AG10803 (cell line): Measurements from ENCODE around the gene CRTC3.

Experiments
- DNase-seq: peaks from one replicate; pipeline ENCODE4 v3.0.0; 2010; ENCODE audit warnings: low read depth
- H3K4me3 ChIP-seq: 2 replicates; pipeline ENCODE4 v1.5.1; 2011; ENCODE audit warnings: mild to moderate bottlenecking, low read length, control low read depth
- TF ChIP-seq, protein P1 (sequence below): conservative IDR thresholded peaks from 2 replicates; pipeline ENCODE4 v1.5.1; 2011; ENCODE audit warnings: mild to moderate bottlenecking, low read length, control low read depth, inconsistent platforms

CRTC3 gene

DNA sequence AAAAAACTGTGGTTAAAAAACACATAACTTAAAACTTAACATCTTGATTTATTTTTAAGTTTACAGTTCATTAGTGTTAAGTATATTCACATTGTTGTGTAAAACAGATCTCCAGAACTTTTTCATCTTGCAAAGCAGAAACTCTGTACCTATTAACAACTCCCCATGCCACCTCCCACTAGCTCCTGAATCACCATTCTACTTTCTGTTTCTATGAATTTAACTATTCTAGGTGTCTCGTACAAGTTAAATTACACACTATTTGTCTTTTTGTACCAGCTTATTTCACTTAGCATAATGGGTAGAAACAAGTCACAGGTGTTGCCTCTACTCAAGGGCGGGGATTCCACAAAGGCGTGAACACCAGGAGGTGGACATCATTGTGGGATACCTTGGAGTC is 43.2 kb downstream of the CRTC3 start:
- TF ChIP-seq, protein P1, sequence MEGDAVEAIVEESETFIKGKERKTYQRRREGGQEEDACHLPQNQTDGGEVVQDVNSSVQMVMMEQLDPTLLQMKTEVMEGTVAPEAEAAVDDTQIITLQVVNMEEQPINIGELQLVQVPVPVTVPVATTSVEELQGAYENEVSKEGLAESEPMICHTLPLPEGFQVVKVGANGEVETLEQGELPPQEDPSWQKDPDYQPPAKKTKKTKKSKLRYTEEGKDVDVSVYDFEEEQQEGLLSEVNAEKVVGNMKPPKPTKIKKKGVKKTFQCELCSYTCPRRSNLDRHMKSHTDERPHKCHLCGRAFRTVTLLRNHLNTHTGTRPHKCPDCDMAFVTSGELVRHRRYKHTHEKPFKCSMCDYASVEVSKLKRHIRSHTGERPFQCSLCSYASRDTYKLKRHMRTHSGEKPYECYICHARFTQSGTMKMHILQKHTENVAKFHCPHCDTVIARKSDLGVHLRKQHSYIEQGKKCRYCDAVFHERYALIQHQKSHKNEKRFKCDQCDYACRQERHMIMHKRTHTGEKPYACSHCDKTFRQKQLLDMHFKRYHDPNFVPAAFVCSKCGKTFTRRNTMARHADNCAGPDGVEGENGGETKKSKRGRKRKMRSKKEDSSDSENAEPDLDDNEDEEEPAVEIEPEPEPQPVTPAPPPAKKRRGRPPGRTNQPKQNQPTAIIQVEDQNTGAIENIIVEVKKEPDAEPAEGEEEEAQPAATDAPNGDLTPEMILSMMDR: no peak
- no peak overlapping the region for H3K4me3 ChIP-seq
- no peak for DNase-seq

DNA sequence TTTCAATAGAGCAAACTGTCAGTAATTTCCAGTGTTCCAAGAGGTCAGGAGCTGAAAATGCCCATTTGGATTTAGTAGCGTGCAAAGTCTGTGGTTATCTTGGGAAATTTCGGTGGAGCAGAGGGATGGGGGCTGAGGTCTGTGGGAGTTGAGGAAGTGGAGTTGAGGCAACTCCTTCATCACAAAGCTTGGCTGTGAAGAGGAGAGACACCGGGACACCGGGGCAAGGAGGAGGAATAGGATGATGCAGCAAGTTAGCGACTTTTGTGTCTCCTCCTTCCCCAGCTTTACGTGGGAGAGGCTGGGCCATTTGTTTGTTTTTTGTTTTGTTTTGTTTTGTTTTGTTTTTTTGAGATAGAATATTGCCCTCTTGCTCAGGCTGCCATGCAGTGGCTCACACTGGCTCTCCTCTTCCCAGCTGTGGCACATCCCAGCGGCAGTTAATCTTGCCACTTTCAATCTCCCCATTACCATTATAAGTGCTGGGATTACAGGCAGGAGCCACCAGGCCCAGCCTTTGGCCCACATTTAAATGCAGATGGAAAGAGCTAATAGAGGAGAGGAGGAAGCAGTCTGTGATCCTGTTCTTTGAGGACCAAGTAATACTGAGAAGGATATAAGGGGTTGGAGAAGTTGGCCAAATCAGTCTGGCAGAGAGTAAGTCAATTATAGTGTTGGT is 47.1 kb downstream of the CRTC3 start:
- no peak overlapping the region for H3K4me3 ChIP-seq
- TF ChIP-seq, protein P1: no peak
- DNase-seq: no peak

DNA sequence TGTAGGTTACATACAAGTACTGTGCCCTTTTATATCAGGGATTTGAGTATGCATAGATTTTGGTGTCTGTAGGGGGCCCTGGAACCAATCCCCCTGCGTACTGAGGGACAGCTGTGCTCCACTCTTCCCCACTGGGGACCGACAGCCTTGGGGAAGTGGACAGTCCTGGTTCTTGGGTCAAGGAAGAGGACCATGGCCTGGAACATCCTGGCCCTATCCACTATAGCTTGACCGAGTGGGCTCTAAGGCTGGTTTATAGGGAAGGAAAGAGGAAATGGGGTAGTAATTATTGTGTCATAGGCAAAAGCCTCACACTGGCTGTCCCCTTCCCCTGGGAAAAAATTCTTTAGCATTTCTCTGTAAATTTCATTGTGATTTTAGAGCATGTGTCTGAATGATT is 49.5 kb downstream of the CRTC3 start:
- TF ChIP-seq, protein P1: no peak
- no peak for DNase-seq
- no peak overlapping the region for H3K4me3 ChIP-seq

DNA sequence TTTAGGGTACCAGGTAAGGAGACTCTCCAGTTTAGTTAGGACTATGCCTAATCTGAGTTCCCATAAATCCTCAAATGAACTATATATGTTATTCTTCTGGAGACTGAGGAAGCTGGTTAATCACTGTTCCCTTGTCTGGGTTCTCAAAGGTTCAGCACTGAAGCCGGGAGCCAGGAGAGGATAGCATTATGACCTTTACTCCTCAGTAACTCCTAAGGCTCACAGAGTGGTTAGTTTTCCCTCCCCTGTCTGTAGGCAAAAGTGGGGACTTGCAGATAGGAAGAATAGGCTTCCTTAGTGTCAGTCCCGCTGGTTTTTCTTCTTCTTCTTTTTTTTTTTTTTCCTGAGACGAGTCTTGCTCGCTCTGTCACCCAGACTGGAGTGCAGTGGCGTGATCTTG is 50.4 kb downstream of the CRTC3 start:
- TF ChIP-seq, protein P1: no peak
- H3K4me3 ChIP-seq: no peak overlapping the region
- no peak for DNase-seq

- H3K4me3 ChIP-seq: no peak overlapping the region
- no peak for DNase-seq
- TF ChIP-seq, protein P1: no peak
These were observed 50.8 kb downstream of the CRTC3 start for GRCh38 chr15:90580541-90580940.

DNA sequence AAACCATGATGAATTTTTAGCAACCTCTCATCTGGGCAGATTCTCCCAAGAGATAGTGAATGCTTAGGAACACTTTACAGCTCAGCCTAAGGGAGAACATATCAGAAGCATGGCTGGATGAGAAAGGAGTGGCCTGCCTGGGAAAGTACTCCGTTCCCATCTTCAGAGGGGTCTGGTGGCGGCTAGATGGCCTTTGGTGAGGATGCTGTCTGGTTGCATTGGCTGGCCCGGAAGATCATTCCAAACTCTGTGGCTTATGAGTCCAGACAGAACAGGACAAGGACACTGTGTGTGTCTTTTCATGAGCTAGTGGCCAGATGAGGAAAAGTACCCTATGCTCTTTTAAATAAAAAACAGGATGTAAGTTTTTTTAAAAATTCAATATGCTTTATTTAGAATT is 51.2 kb downstream of the CRTC3 start:
- no peak overlapping the region for H3K4me3 ChIP-seq
- TF ChIP-seq, protein P1: no peak
- DNase-seq: no peak

- no peak overlapping the region for H3K4me3 ChIP-seq
- TF ChIP-seq, protein P1: no peak
- no peak for DNase-seq
These were observed 52.1 kb downstream of the CRTC3 start for GRCh38 chr15:90581771-90582352.
